Measurements from ENCODE around the gene TPSG1. TPM values are rescaled to one million over a fixed set of nuclear protein-coding genes. Genes with fewer than 3 reads are reported as not detected.

TPSG1 gene
- total and polyA plus RNA-seq, 2 donors = 0.14 TPM; not detected in 1

GRCh38 chr16:1218930-1219611, 6.0 kb downstream of the TPSG1 start:
- Histone ChIP-seq H3K27me3 (ENCODE audit: control insufficient read depth in 2 of 2, insufficient read depth in 1 of 2, low read length in 1 of 2) (no peaks in the 10 kb centered on the region), H3K27ac (ENCODE audit: low read depth in 1 of 2, low read length in 1 of 2) (no peak overlapping the region), H3K4me1 (ENCODE audit: control insufficient read depth in 2 of 2, insufficient read depth in 2 of 2, low read length in 2 of 2) (no peaks in the 10 kb centered on the region), H3K36me3 (ENCODE audit: control insufficient read depth in 2 of 2, insufficient read depth in 2 of 2, low read length in 1 of 2) (no peaks in the 10 kb centered on the region), H3K9me3 (ENCODE audit: control insufficient read depth in 2 of 2, insufficient read depth in 1 of 2, low read length in 1 of 2) (no peaks in the 10 kb centered on the region), H3K4me3 (ENCODE audit: low read length in 2 of 2) (no peak overlapping the region)
- no peak for DNase-seq (ENCODE audit: low read depth in 6 of 9, low spot score in 9 of 9)
- whole genome bisulfite sequencing = 92% methylated on average over 24 of the region's 24 CpGs

GRCh38 chr16:1218061-1218929, 6.8 kb downstream of the TPSG1 start:
- Histone ChIP-seq H3K4me3 (ENCODE audit: low read length in 2 of 2) (no peak overlapping the region), H3K4me1 (ENCODE audit: control insufficient read depth in 2 of 2, insufficient read depth in 2 of 2, low read length in 2 of 2) (no peaks in the 10 kb centered on the region), H3K36me3 (ENCODE audit: control insufficient read depth in 2 of 2, insufficient read depth in 2 of 2, low read length in 1 of 2) (no peaks in the 10 kb centered on the region), H3K9me3 (ENCODE audit: control insufficient read depth in 2 of 2, insufficient read depth in 1 of 2, low read length in 1 of 2) (no peaks in the 10 kb centered on the region), H3K27ac (ENCODE audit: low read depth in 1 of 2, low read length in 1 of 2) (no peak overlapping the region), H3K27me3 (ENCODE audit: control insufficient read depth in 2 of 2, insufficient read depth in 1 of 2, low read length in 1 of 2) (no peaks in the 10 kb centered on the region)
- 93% methylated on average over 49 of the region's 49 CpGs for WGBS
- no peak for DNase-seq (ENCODE audit: low read depth in 6 of 9, low spot score in 9 of 9)

GRCh38 chr16:1217526-1217925, 7.5 kb downstream of the TPSG1 start:
- H3K4me1 ChIP-seq (ENCODE audit: control insufficient read depth in 2 of 2, insufficient read depth in 2 of 2, low read length in 2 of 2) = no peaks in the 10 kb centered on the region
- H3K27me3 ChIP-seq (ENCODE audit: control insufficient read depth in 2 of 2, insufficient read depth in 1 of 2, low read length in 1 of 2) = no peaks in the 10 kb centered on the region
- no peaks in the 10 kb centered on the region for H3K9me3 ChIP-seq (ENCODE audit: control insufficient read depth in 2 of 2, insufficient read depth in 1 of 2, low read length in 1 of 2)
- H3K36me3 ChIP-seq (ENCODE audit: control insufficient read depth in 2 of 2, insufficient read depth in 2 of 2, low read length in 1 of 2) = no peaks in the 10 kb centered on the region
- H3K27ac ChIP-seq (ENCODE audit: low read depth in 1 of 2, low read length in 1 of 2) = no peak overlapping the region
- H3K4me3 ChIP-seq (ENCODE audit: low read length in 2 of 2) = no peak overlapping the region
- DNase-seq (ENCODE audit: low read depth in 6 of 9, low spot score in 9 of 9) = no peak
- WGBS = 95% methylated on average over 24 of the region's 24 CpGs

- no peak for DNase-seq (ENCODE audit: low read depth in 6 of 9, low spot score in 9 of 9)
Measured at GRCh38 chr16:1216681-1217400, 8.2 kb downstream of the TPSG1 start.

GRCh38 chr16:1216296-1216619, 8.8 kb downstream of the TPSG1 start:
- Histone ChIP-seq H3K4me1 (ENCODE audit: control insufficient read depth in 2 of 2, insufficient read depth in 2 of 2, low read length in 2 of 2) (no peaks in the 10 kb centered on the region), H3K9me3 (ENCODE audit: control insufficient read depth in 2 of 2, insufficient read depth in 1 of 2, low read length in 1 of 2) (no peaks in the 10 kb centered on the region), H3K36me3 (ENCODE audit: control insufficient read depth in 2 of 2, insufficient read depth in 2 of 2, low read length in 1 of 2) (no peaks in the 10 kb centered on the region), H3K27me3 (ENCODE audit: control insufficient read depth in 2 of 2, insufficient read depth in 1 of 2, low read length in 1 of 2) (no peaks in the 10 kb centered on the region), H3K4me3 (ENCODE audit: low read length in 2 of 2) (no peak overlapping the region), H3K27ac (ENCODE audit: low read depth in 1 of 2, low read length in 1 of 2) (no peak overlapping the region)
- 90% methylated on average over 12 of the region's 12 CpGs for WGBS
- DNase-seq (ENCODE audit: low read depth in 6 of 9, low spot score in 9 of 9) = no peak

More at GRCh38 chr16:1216681-1217400, 8.2 kb downstream of the TPSG1 start:
- H3K9me3 ChIP-seq (ENCODE audit: control insufficient read depth in 2 of 2, insufficient read depth in 1 of 2, low read length in 1 of 2) = no peaks in the 10 kb centered on the region
- H3K36me3 ChIP-seq (ENCODE audit: control insufficient read depth in 2 of 2, insufficient read depth in 2 of 2, low read length in 1 of 2) = no peaks in the 10 kb centered on the region
- no peaks in the 10 kb centered on the region for H3K27me3 ChIP-seq (ENCODE audit: control insufficient read depth in 2 of 2, insufficient read depth in 1 of 2, low read length in 1 of 2)
- WGBS = 93% methylated on average over 32 of the region's 32 CpGs
- H3K4me1 ChIP-seq (ENCODE audit: control insufficient read depth in 2 of 2, insufficient read depth in 2 of 2, low read length in 2 of 2) = no peaks in the 10 kb centered on the region
- H3K27ac ChIP-seq (ENCODE audit: low read depth in 1 of 2, low read length in 1 of 2) = no peak overlapping the region
- no peak overlapping the region for H3K4me3 ChIP-seq (ENCODE audit: low read length in 2 of 2)

GRCh38 chr16:1215574-1216295, 9.3 kb downstream of the TPSG1 start:
- H3K27me3 ChIP-seq (ENCODE audit: control insufficient read depth in 2 of 2, insufficient read depth in 1 of 2, low read length in 1 of 2) = no peaks in the 10 kb centered on the region
- H3K4me1 ChIP-seq (ENCODE audit: control insufficient read depth in 2 of 2, insufficient read depth in 2 of 2, low read length in 2 of 2) = no peaks in the 10 kb centered on the region
- H3K4me3 ChIP-seq (ENCODE audit: low read length in 2 of 2) = no peak overlapping the region
- no peak for DNase-seq (ENCODE audit: low read depth in 6 of 9, low spot score in 9 of 9)
- no peak overlapping the region for H3K27ac ChIP-seq (ENCODE audit: low read depth in 1 of 2, low read length in 1 of 2)
- no peaks in the 10 kb centered on the region for H3K9me3 ChIP-seq (ENCODE audit: control insufficient read depth in 2 of 2, insufficient read depth in 1 of 2, low read length in 1 of 2)
- H3K36me3 ChIP-seq (ENCODE audit: control insufficient read depth in 2 of 2, insufficient read depth in 2 of 2, low read length in 1 of 2) = no peaks in the 10 kb centered on the region
- WGBS = 75% methylated on average over 32 of the region's 32 CpGs

GRCh38 chr16:1214719-1215118, 10.3 kb downstream of the TPSG1 start:
- no peak overlapping the region for H3K27ac ChIP-seq (ENCODE audit: low read depth in 1 of 2, low read length in 1 of 2)
- no peaks in the 10 kb centered on the region for H3K36me3 ChIP-seq (ENCODE audit: control insufficient read depth in 2 of 2, insufficient read depth in 2 of 2, low read length in 1 of 2)
- WGBS = 88% methylated on average over 16 of the region's 16 CpGs
- no peak for DNase-seq (ENCODE audit: low read depth in 6 of 9, low spot score in 9 of 9)
- H3K4me3 ChIP-seq (ENCODE audit: low read length in 2 of 2) = no peak overlapping the region
- no peaks in the 10 kb centered on the region for H3K9me3 ChIP-seq (ENCODE audit: control insufficient read depth in 2 of 2, insufficient read depth in 1 of 2, low read length in 1 of 2)
- no peaks in the 10 kb centered on the region for H3K4me1 ChIP-seq (ENCODE audit: control insufficient read depth in 2 of 2, insufficient read depth in 2 of 2, low read length in 2 of 2)
- H3K27me3 ChIP-seq (ENCODE audit: control insufficient read depth in 2 of 2, insufficient read depth in 1 of 2, low read length in 1 of 2) = no peaks in the 10 kb centered on the region

GRCh38 chr16:1213796-1214372, 11.2 kb downstream of the TPSG1 start:
- H3K36me3 ChIP-seq (ENCODE audit: control insufficient read depth in 2 of 2, insufficient read depth in 2 of 2, low read length in 1 of 2) = no peaks in the 10 kb centered on the region
- no peaks in the 10 kb centered on the region for H3K27me3 ChIP-seq (ENCODE audit: control insufficient read depth in 2 of 2, insufficient read depth in 1 of 2, low read length in 1 of 2)
- no peak for DNase-seq (ENCODE audit: low read depth in 6 of 9, low spot score in 9 of 9)
- 90% methylated on average over 25 of the region's 25 CpGs for WGBS
- no peaks in the 10 kb centered on the region for H3K9me3 ChIP-seq (ENCODE audit: control insufficient read depth in 2 of 2, insufficient read depth in 1 of 2, low read length in 1 of 2)
- no peak overlapping the region for H3K4me3 ChIP-seq (ENCODE audit: low read length in 2 of 2)
- H3K4me1 ChIP-seq (ENCODE audit: control insufficient read depth in 2 of 2, insufficient read depth in 2 of 2, low read length in 2 of 2) = no peaks in the 10 kb centered on the region
- no peak overlapping the region for H3K27ac ChIP-seq (ENCODE audit: low read depth in 1 of 2, low read length in 1 of 2)

Data from thymus (tissue), 11 donors.